Sigmoid colon (tissue), 7 donors: ENCODE results near the gene RALGAPB. TPM values are rescaled to one million over a fixed set of nuclear protein-coding genes. Genes with fewer than 3 reads are reported as not detected.

Source experiments
- DNase-seq: peaks from one replicate; pipeline ENCODE4 v3.0.0-alpha.2; 2019
- H3K27ac ChIP-seq, 4 donors: fragments of 200-600 bp; sonication (generic); one replicate each; pipeline ENCODE4 v1.5.1; 2016 to 2019; ENCODE audit warnings: mild to moderate bottlenecking in 1 of 4
- H3K27me3 ChIP-seq, 3 donors: fragments of 200-600 bp; sonication (generic); one replicate each; pipeline ENCODE4 v1.5.1; 2019; ENCODE audit warnings: mild to moderate bottlenecking in 1 of 3
- H3K36me3 ChIP-seq, 4 donors: fragments of 200-600 bp; sonication (generic); one replicate each; pipeline ENCODE4 v1.5.1; 2016 to 2019
- H3K4me1 ChIP-seq, 4 donors: fragments of 200-600 bp; sonication (generic); one replicate each; pipeline ENCODE4 v1.5.1; 2017 to 2019
- H3K4me3 ChIP-seq, 4 donors: fragments of 200-600 bp; sonication (generic); one replicate each; pipeline ENCODE4 v1.5.1; 2017 to 2019; ENCODE audit warnings: mild to moderate bottlenecking in 2 of 4, moderate library complexity in 1 of 4
- H3K9me3 ChIP-seq, 4 donors: fragments of 200-600 bp in 3 of 4; sonication (generic) in 3 of 4; one replicate each; pipeline versions ENCODE4 v1.5.1 to v1.6.1; 2013 to 2019
- CTCF ChIP-seq, 4 experiments: fragments of 450-650 bp in 3 of 4; fragments of 200-600 bp in 1 of 4; IDR thresholded peaks; one replicate each; pipeline ENCODE4 v1.5.1; 2016 to 2019; ENCODE audit warnings: antibody characterized with exemption in 4 of 4, mild to moderate bottlenecking in 3 of 4, moderate library complexity in 2 of 4
- EP300 ChIP-seq, 4 donors: sonication (generic); formaldehyde crosslinking; IDR thresholded peaks; one replicate each; pipeline ENCODE4 v1.6.1; 2017; ENCODE audit warnings: antibody characterized with exemption in 4 of 4
- POLR2A ChIP-seq, 2 donors: fragments of 450-650 bp; IDR thresholded peaks; one replicate each; pipeline ENCODE4 v1.6.1; 2016; ENCODE audit warnings: antibody characterized with exemption in 2 of 2, mild to moderate bottlenecking in 2 of 2, moderate library complexity in 2 of 2
- POLR2AphosphoS5 ChIP-seq, 4 donors: sonication (generic); formaldehyde crosslinking; IDR thresholded peaks; one replicate each; pipeline ENCODE4 v1.6.1; 2017; ENCODE audit warnings: antibody characterized with exemption in 4 of 4
- WGBS, 2 donors: extraction: QIAGEN DNeasy Blood & Tissue Kit; methylation state at CpG; one replicate each; pipeline ENCODE4 v1.1.7; 2013; 5-methylcytosine and 5-hydroxymethylcytosine counted together
- intact Hi-C: fragments of 100-400 bp; cut with DNase I; formaldehyde crosslinking; loops from one replicate; pipeline ENCODE4 v1.15.1; 2023
- polyA plus RNA-seq, 3 donors: library from polyadenylated mRNA; stranded (reverse); fragments of 200-250 nt; gene quantifications; one replicate each; pipeline ENCODE4 v1.2.3, GENCODE V29; 2013
- total RNA-seq, 4 donors: library from RNA; depleted of rRNA; stranded (reverse); fragments of >200 nt; gene quantifications; one replicate each; pipeline ENCODE4 v1.1.0, GENCODE V29; 2016
- donor health status: healthy with polysubstance abuse.
- donor health status: Bipolar disorder and iron deficiency.
- donor health status: healthy.

The RALGAPB gene
- total and polyA plus RNA-seq, 7 donors, result 7.2 to 37.9 (median 29.3) TPM

GRCh38 chr20:38599410-38599882 is 126.8 kb downstream of the RALGAPB start:
- WGBS, 2 donors, result 47 to 67% methylated on average over 9 of the region's 9 CpGs
- Histone ChIP-seq H3K9me3 (no peaks in the 10 kb centered on the region), H3K36me3 (no peaks in the 10 kb centered on the region), H3K4me3 (no peak overlapping the region), H3K27me3 (peaks cover 22 to 44% (median 26%) of the 10 kb centered on the region in 3 donors), H3K27ac (no peak overlapping the region), H3K4me1 (peaks cover 0 to 8% (median 2%) of the 10 kb centered on the region in 4 donors)
- no peak for DNase-seq
- intact Hi-C loops, result no loop called here
- TF ChIP-seq EP300 (IDR thresholded peaks at IDR 0.05) (no peak), POLR2AphosphoS5 (IDR thresholded peaks at IDR 0.05) (no peak), POLR2A (IDR thresholded peaks at IDR 0.05) (no peak), CTCF (IDR thresholded peaks at IDR 0.05) (no peak)

- H3K4me1 ChIP-seq, result peaks cover 0 to 8% (median 2%) of the 10 kb centered on the region in 4 donors
- no peak overlapping the region for H3K27ac ChIP-seq
- intact Hi-C loops, result no loop called here
- no peaks in the 10 kb centered on the region for H3K36me3 ChIP-seq
- H3K4me3 ChIP-seq, result no peak overlapping the region
- no peak for TF ChIP-seq CTCF (IDR thresholded peaks at IDR 0.05)
- TF ChIP-seq POLR2AphosphoS5 (IDR thresholded peaks at IDR 0.05), result no peak
- no peak for TF ChIP-seq POLR2A (IDR thresholded peaks at IDR 0.05)
- no peak for TF ChIP-seq EP300 (IDR thresholded peaks at IDR 0.05)
- no peaks in the 10 kb centered on the region for H3K9me3 ChIP-seq
- no peak for DNase-seq
- peaks cover 22 to 50% (median 26%) of the 10 kb centered on the region in 3 donors for H3K27me3 ChIP-seq
- 94 to 95% methylated on average over 1 of the region's 1 CpG for WGBS, 2 donors
Observed at GRCh38 chr20:38600057-38600456, 127.4 kb downstream of the RALGAPB start.

GRCh38 chr20:38601216-38602184 is 128.9 kb downstream of the RALGAPB start, which contains the start of gene ARHGAP40:
ARHGAP40 (plus strand) TSS chr20:38601809.
- Histone ChIP-seq H3K27ac (no peak within 1 kb of the TSS), H3K27me3 (peaks cover 22 to 62% (median 26%) of the 10 kb centered on the region in 3 donors), H3K36me3 (no peaks in the 10 kb centered on the region), H3K9me3 (no peaks in the 10 kb centered on the region), H3K4me3 (no peak within 1 kb of the TSS), H3K4me1 (peaks cover 0 to 8% (median 2%) of the 10 kb centered on the region in 4 donors)
- no peak for TF ChIP-seq CTCF (IDR thresholded peaks at IDR 0.05)
- WGBS, 2 donors, result 9 to 10% methylated on average over 42 of the region's 42 CpGs
- DNase-seq, result no peak
- intact Hi-C loops, result no loop called here

GRCh38 chr20:38602185-38602581 is 129.5 kb downstream of the RALGAPB start:
- H3K36me3 ChIP-seq, result no peaks in the 10 kb centered on the region
- WGBS, 2 donors, result 37 to 52% methylated on average over 5 of the region's 5 CpGs
- H3K4me3 ChIP-seq, result no peak overlapping the region
- no peak for DNase-seq
- TF ChIP-seq POLR2AphosphoS5 (IDR thresholded peaks at IDR 0.05), result no peak
- intact Hi-C loops, result no loop called here
- peaks cover 0 to 8% (median 2%) of the 10 kb centered on the region in 4 donors for H3K4me1 ChIP-seq
- peaks cover 22 to 68% (median 26%) of the 10 kb centered on the region in 3 donors for H3K27me3 ChIP-seq
- H3K9me3 ChIP-seq, result no peaks in the 10 kb centered on the region
- no peak overlapping the region for H3K27ac ChIP-seq

- DNase-seq, result no peak
- peaks cover 0 to 8% (median 2%) of the 10 kb centered on the region in 4 donors for H3K4me1 ChIP-seq
- H3K4me3 ChIP-seq, result no peak overlapping the region
- no peak for TF ChIP-seq CTCF (IDR thresholded peaks at IDR 0.05)
- TF ChIP-seq EP300 (IDR thresholded peaks at IDR 0.05), result no peak
- TF ChIP-seq POLR2AphosphoS5 (IDR thresholded peaks at IDR 0.05), result no peak
- TF ChIP-seq POLR2A (IDR thresholded peaks at IDR 0.05), result no peak
- intact Hi-C loops, result no loop called here
- H3K36me3 ChIP-seq, result no peaks in the 10 kb centered on the region
- 62 to 82% methylated on average over 3 of the region's 3 CpGs for WGBS, 2 donors
- no peak overlapping the region for H3K27ac ChIP-seq
- H3K27me3 ChIP-seq, result peaks cover 22 to 72% (median 26%) of the 10 kb centered on the region in 3 donors
- no peaks in the 10 kb centered on the region for H3K9me3 ChIP-seq
Observed at GRCh38 chr20:38603286-38603685, 130.6 kb downstream of the RALGAPB start.
